Neural cell (in vitro differentiated cells): Measurements from ENCODE around the gene SIK3. TPM values are rescaled to one million over a fixed set of nuclear protein-coding genes. Genes with fewer than 3 reads are reported as not detected.

Experiments used
- H2AFZ ChIP-seq: fragments of 200-600, 300-800 bp; sonication (generic), shearing (Covaris generic); 2 replicates; pipeline ENCODE4 v1.6.0; 2014; ENCODE audit warnings: low read depth, mild to moderate bottlenecking, antibody characterized with exemption, low read length, moderate library complexity
- H3F3A ChIP-seq: fragments of 200-600 bp; shearing (Covaris generic); 2 replicates; pipeline ENCODE4 v1.6.1; 2016; ENCODE audit warnings: mild to moderate bottlenecking, moderate library complexity, mixed read lengths, antibody characterized with exemption, low read length; ENCODE audit not compliant: insufficient read depth, poor library complexity, severe bottlenecking
- H3K27ac ChIP-seq: fragments of 200-600, 300-800 bp; sonication (generic), shearing (Covaris generic); 2 replicates; pipeline ENCODE4 v1.5.1; 2014; ENCODE audit warnings: mild to moderate bottlenecking, low read length, moderate library complexity
- H3K27me3 ChIP-seq: fragments of 300-800, 200-600 bp; sonication (generic), shearing (Covaris generic); 2 replicates; pipeline ENCODE4 v1.6.0; 2014; ENCODE audit warnings: mild to moderate bottlenecking, low read depth, low read length, moderate library complexity; ENCODE audit not compliant: insufficient read depth
- H3K36me3 ChIP-seq: fragments of 300-800, 200-600 bp; sonication (generic), shearing (Covaris generic); 2 replicates; pipeline ENCODE4 v1.5.1; 2014; ENCODE audit warnings: mild to moderate bottlenecking, antibody characterized with exemption, low read length, moderate library complexity; ENCODE audit not compliant: insufficient read depth
- H3K4me2 ChIP-seq: fragments of 300-800, 200-600 bp; sonication (generic), shearing (Covaris generic); 2 replicates; pipeline ENCODE4 v1.6.0; 2014; ENCODE audit warnings: mild to moderate bottlenecking, low read length
- H3K4me3 ChIP-seq: fragments of 300-800, 200-600 bp; sonication (generic), shearing (Covaris generic); 2 replicates; pipeline ENCODE4 v1.5.1; 2014; ENCODE audit warnings: mild to moderate bottlenecking, low read length, moderate library complexity
- H3K79me2 ChIP-seq: fragments of 200-600 bp; shearing (Covaris generic); replicated peaks from 2 replicates; pipeline ENCODE4 v1.6.0; 2014; ENCODE audit warnings: mild to moderate bottlenecking, low read length, moderate library complexity; ENCODE audit not compliant: insufficient read depth
- H3K9ac ChIP-seq: fragments of 300-800, 200-600 bp; sonication (generic), shearing (Covaris generic); 2 replicates; pipeline ENCODE4 v1.6.1; 2016; ENCODE audit warnings: mild to moderate bottlenecking, low read length, mixed read lengths
- H3K9me2 ChIP-seq: fragments of 200-600 bp; shearing (Covaris generic); 2 replicates; pipeline ENCODE4 v1.6.1; 2016; ENCODE audit warnings: mild to moderate bottlenecking, low read length, mixed read lengths; ENCODE audit not compliant: insufficient read depth
- H3K9me3 ChIP-seq: fragments of 200-600, 300-800 bp; sonication (generic), shearing (Covaris generic); 2 replicates; pipeline ENCODE4 v1.6.1; 2016; ENCODE audit warnings: mild to moderate bottlenecking, mixed run types, low read length, moderate library complexity, mixed read lengths
- H4K20me1 ChIP-seq: fragments of 200-600 bp; shearing (Covaris generic); 2 replicates; pipeline ENCODE4 v1.6.1; 2016; ENCODE audit warnings: mild to moderate bottlenecking, mixed run types; ENCODE audit not compliant: insufficient read depth
- EP300 ChIP-seq: fragments of 450-650 bp; conservative IDR thresholded peaks from 2 replicates; pipeline ENCODE4 v1.6.1; 2014; ENCODE audit warnings: antibody characterized with exemption, mild to moderate bottlenecking, moderate library complexity; ENCODE audit not compliant: poor library complexity, severe bottlenecking
- EZH2 ChIP-seq: fragments of 200-600, 300-800 bp; shearing (Covaris generic), sonication (generic); IDR thresholded peaks from 2 replicates; pipeline ENCODE4 v1.6.1; 2014; ENCODE audit warnings: antibody characterized with exemption, low read length, borderline replicate concordance, mild to moderate bottlenecking; ENCODE audit not compliant: insufficient read depth, poor library complexity, severe bottlenecking
- MXI1 ChIP-seq: fragments of 450-650 bp; conservative IDR thresholded peaks from 2 replicates; pipeline ENCODE4 v1.6.1; 2014; ENCODE audit warnings: antibody characterized with exemption, mild to moderate bottlenecking; ENCODE audit not compliant: poor library complexity, severe bottlenecking
- POLR2AphosphoS5 ChIP-seq: IDR thresholded peaks from 2 replicates; pipeline ENCODE4 v1.6.1; 2012
- RAD21 ChIP-seq: fragments of 450-650 bp; conservative IDR thresholded peaks from 2 replicates; pipeline ENCODE4 v1.6.1; 2014; ENCODE audit warnings: antibody characterized with exemption, mild to moderate bottlenecking, moderate library complexity
- SMC3 ChIP-seq: fragments of 450-650 bp; conservative IDR thresholded peaks from 2 replicates; pipeline ENCODE4 v1.6.1; 2014; ENCODE audit warnings: antibody characterized with exemption, mild to moderate bottlenecking, moderate library complexity; ENCODE audit not compliant: poor library complexity
- TAF1 ChIP-seq: IDR thresholded peaks from 2 replicates; pipeline ENCODE4 v1.6.1; 2012; ENCODE audit warnings: low read depth
- polyA plus RNA-seq: library from polyadenylated mRNA; depleted of rRNA; stranded (reverse); fragments of >200 nt; gene quantifications from 2 replicates; pipeline ENCODE4 v1.2.3, GENCODE V29; 2014
- TF ChIP-seq, protein P1 (sequence below): fragments of 450-650 bp; IDR thresholded peaks from 2 replicates; pipeline ENCODE4 v1.5.1; 2014; ENCODE audit warnings: antibody characterized with exemption, mild to moderate bottlenecking, moderate library complexity; ENCODE audit not compliant: poor library complexity, severe bottlenecking
- TF ChIP-seq, protein P2 (sequence below): IDR thresholded peaks from 2 replicates; pipeline ENCODE4 v1.6.1; 2012; ENCODE audit warnings: borderline replicate concordance

Gene SIK3
- polyA plus RNA-seq, 1 donor from 2014 or later = 11.2 TPM

DNA sequence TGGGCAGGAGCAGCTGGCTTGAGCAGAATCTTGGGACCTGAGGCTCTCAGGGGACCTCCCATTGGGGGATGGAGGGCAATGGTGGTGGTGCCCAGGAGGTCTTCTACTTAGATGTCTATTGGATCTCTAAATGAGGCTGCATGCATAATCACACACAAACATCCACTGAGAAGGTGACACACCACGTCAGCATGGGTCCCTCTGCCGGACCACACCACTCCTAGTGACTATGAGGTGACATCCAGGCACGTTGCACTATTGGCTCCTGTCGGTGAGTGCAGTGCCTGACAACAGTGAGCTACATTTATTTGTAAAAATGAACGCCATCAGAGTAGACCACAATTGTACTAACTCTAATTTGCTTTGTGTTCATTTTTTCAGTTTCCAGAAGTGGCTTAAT is 272.8 kb downstream of the SIK3 start:
- Histone ChIP-seq H3K9me3 (no peaks in the 10 kb centered on the region), H3K27me3 (no peaks in the 10 kb centered on the region), H3K9me2 (no peaks in the 10 kb centered on the region), H3K4me2 (no peak overlapping the region), H3K27ac (no peak overlapping the region), H2AFZ (no peak overlapping the region), H3K79me2 (no peaks in the 10 kb centered on the region), H3K36me3 (no peaks in the 10 kb centered on the region), H4K20me1 (no peaks in the 10 kb centered on the region), H3K4me3 (no peak overlapping the region), H3F3A (no peaks in the 10 kb centered on the region), H3K9ac (no peak overlapping the region)
- TF ChIP-seq RAD21 (no peak), MXI1 (no peak), TAF1 (no peak), EZH2 (no peak), EP300 (no peak), SMC3 (no peak), POLR2AphosphoS5 (no peak)
- TF ChIP-seq, protein P1, sequence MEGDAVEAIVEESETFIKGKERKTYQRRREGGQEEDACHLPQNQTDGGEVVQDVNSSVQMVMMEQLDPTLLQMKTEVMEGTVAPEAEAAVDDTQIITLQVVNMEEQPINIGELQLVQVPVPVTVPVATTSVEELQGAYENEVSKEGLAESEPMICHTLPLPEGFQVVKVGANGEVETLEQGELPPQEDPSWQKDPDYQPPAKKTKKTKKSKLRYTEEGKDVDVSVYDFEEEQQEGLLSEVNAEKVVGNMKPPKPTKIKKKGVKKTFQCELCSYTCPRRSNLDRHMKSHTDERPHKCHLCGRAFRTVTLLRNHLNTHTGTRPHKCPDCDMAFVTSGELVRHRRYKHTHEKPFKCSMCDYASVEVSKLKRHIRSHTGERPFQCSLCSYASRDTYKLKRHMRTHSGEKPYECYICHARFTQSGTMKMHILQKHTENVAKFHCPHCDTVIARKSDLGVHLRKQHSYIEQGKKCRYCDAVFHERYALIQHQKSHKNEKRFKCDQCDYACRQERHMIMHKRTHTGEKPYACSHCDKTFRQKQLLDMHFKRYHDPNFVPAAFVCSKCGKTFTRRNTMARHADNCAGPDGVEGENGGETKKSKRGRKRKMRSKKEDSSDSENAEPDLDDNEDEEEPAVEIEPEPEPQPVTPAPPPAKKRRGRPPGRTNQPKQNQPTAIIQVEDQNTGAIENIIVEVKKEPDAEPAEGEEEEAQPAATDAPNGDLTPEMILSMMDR = no peak
- TF ChIP-seq, protein P2, sequence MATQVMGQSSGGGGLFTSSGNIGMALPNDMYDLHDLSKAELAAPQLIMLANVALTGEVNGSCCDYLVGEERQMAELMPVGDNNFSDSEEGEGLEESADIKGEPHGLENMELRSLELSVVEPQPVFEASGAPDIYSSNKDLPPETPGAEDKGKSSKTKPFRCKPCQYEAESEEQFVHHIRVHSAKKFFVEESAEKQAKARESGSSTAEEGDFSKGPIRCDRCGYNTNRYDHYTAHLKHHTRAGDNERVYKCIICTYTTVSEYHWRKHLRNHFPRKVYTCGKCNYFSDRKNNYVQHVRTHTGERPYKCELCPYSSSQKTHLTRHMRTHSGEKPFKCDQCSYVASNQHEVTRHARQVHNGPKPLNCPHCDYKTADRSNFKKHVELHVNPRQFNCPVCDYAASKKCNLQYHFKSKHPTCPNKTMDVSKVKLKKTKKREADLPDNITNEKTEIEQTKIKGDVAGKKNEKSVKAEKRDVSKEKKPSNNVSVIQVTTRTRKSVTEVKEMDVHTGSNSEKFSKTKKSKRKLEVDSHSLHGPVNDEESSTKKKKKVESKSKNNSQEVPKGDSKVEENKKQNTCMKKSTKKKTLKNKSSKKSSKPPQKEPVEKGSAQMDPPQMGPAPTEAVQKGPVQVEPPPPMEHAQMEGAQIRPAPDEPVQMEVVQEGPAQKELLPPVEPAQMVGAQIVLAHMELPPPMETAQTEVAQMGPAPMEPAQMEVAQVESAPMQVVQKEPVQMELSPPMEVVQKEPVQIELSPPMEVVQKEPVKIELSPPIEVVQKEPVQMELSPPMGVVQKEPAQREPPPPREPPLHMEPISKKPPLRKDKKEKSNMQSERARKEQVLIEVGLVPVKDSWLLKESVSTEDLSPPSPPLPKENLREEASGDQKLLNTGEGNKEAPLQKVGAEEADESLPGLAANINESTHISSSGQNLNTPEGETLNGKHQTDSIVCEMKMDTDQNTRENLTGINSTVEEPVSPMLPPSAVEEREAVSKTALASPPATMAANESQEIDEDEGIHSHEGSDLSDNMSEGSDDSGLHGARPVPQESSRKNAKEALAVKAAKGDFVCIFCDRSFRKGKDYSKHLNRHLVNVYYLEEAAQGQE = no peak

DNA sequence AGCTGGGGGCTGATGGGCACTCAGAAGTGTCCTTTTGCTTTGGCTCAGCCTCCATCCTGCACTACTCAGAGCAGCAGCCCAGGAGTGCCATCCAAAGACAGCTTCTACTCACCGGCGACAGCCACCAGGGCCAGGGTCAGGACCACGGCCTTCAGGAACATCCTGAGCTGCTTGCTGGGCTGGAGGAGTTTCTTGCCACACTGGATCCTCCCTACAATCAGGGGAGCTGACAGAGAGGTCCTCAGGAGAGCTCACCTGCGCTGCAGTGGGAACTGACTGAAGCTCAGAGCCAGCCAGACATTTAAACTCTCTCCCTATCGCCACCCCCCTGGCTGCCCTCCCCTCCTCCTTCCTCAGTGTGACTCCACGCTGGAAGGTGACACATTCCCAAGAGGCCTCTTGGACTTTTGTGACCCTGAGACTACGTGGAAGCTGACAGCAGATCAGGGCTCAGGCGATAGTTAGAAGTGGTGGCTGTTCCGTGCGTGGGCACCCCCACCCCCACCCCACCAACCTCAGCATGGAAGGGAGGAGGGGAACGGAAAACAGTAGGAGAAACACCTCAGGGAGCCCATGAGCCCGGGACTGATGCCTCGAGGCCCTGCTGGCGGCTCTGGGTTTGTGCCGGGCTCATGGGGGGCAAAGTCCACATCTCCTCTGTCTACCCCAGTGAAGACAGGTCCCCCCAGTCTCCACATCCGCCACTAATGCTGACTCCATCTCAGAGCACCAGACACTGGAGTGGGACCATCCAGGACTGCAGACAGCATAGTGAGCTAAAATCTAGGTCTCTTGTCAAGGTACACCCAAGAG is 275.0 kb downstream of the SIK3 start, which contains the start of gene APOA4:
Gene APOA4, minus strand, starts transcription at position 274 of the 813 bp plus-strand sequence. Its CDS starts 113 bp downstream, at position 161.
- no peak within 1 kb of the TSS for H2AFZ ChIP-seq
- no peaks in the 10 kb centered on the region for H3K79me2 ChIP-seq
- no peaks in the 10 kb centered on the region for H3F3A ChIP-seq
- no peak within 1 kb of the TSS for H3K27ac ChIP-seq
- no peaks in the 10 kb centered on the region for H3K27me3 ChIP-seq
- no peak within 1 kb of the TSS for H3K4me3 ChIP-seq
- H3K9me2 ChIP-seq = no peaks in the 10 kb centered on the region
- H3K9ac ChIP-seq = no peak within 1 kb of the TSS
- no peaks in the 10 kb centered on the region for H3K9me3 ChIP-seq
- H4K20me1 ChIP-seq = no peaks in the 10 kb centered on the region
- no peak for TF ChIP-seq SMC3
- TF ChIP-seq TAF1 = no peak
- TF ChIP-seq, protein P2 = no peak
- TF ChIP-seq RAD21 = no peak
- no peak for TF ChIP-seq EZH2
- no peak for TF ChIP-seq EP300
- TF ChIP-seq POLR2AphosphoS5 = no peak
- no peak for TF ChIP-seq MXI1
- TF ChIP-seq, protein P1 = no peak
- no peaks in the 10 kb centered on the region for H3K36me3 ChIP-seq
- no peak within 1 kb of the TSS for H3K4me2 ChIP-seq
